ENCODE measurements around the gene FCRL1.
A peak's percentile ranks its signal among the peaks of the same experiment; 100 is the strongest.

FCRL1 gene

DNA sequence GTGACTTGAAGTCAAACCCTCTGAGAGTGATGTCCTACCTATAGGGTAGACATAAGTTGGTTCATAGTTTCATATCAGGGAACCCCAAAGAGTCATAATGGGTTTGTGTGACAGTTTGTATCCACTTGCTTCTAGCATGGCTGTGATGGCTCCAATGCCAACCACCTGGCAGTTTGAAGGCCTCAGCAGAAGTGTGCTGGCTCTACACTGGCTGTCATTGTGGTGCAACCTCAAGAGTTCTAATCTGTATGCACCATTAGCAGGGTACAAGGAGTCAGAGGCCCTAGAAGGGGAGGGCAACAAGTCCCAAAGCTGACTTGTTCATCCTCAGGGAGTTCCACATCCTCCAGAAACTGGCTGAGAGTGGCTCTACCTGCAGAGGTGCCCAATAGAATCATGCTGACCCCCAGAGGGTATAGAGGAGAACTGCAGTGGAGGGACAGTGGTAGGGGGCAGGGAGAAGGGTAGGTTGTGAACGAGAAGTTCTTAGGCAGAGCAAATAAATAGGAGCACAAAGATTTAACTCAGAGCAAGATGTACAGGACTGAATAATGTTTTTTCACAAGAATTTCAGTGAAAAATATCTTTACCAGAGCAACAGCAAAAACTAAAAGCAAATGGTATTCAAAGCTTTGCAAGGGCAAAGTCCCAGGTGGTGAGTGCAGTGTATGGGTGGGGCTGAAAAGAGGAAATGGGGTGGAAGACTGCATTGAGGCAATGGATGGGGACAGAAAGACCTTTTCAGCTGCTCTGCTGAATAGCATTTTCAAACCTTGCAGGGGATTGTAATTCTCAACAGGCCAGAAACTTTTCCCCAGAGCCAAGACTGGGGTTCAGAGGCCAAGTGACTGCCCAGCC, 46.2 kb downstream of the FCRL1 start:
- no peaks in the 10 kb centered on the region for H3K9me3 Mint-ChIP-seq
- ATAC-seq (peak; percentile 67), DNase-seq (no peak)
- no peak overlapping the region for H3K27ac Mint-ChIP-seq
- H3K4me1 Mint-ChIP-seq, result no peaks in the 10 kb centered on the region
- no peak overlapping the region for H3K4me3 Mint-ChIP-seq
- peaks cover 9% of the 10 kb centered on the region for H3K27me3 Mint-ChIP-seq

DNA sequence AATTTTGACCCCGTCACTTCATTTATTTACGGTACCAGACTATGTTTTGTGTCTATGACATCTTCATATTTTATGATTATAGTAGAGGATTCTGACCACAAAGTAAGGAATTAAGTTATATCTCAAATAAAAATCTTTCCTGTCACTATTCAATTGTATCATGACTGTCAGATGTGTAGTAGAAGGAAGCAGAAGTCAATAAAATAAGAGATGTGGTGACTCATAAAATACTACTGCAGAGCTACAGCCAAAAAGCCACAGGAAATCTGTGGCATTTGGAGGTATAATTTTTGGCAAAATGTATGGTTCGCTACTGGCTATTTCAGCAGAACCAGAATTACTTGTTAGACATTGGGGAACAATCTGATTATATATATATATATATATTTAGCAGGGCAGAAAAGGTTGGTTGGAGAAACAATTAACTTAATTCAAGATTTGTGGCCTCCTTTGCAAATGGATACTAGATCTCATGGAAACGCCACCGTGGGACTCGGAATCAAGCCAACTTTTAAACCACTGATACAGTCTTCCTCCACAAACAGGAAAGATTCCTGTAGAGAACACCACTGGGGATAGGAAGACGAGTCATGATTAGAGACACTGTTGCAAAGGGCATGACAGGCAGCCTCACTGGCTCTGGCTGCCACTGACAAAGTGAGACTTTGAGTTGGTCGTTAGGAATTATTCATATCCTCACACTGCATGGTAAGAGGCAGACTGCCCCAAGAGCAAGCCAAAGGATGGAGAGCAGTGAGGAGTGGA, 48.1 kb downstream of the FCRL1 start:
- no peak overlapping the region for H3K4me3 Mint-ChIP-seq
- DNase-seq (no peak), ATAC-seq (no peak)
- no peaks in the 10 kb centered on the region for H3K9me3 Mint-ChIP-seq
- H3K27ac Mint-ChIP-seq, result no peak overlapping the region
- H3K4me1 Mint-ChIP-seq, result no peaks in the 10 kb centered on the region
- H3K27me3 Mint-ChIP-seq, result peaks cover 9% of the 10 kb centered on the region

DNA sequence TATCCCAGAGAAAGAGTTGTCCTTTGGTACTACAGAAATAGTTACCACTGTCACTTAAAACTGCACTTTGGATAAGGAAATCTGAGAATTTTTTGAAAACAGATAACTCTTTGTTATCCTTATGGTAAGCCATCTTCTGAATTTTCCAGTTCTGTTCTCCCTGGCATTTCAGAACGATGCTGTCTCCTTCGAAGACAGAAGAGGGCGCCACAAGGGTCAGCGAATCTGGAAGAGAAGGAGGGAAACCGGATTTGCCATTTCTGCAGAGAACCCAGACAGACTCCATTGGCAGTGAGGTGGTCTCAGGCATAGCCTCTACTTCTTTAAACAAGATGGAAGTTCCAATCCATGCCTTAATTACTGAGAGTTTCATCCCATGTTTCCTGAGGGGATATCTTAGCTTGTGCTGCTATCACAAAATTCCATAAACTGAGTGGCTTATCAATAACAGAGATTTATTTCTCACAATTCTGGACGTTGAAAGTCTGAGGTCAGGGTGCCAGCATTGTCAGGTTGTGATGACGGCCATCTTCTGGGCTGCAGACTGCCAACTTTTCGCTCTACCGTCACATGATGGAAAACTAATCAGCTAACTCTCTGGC, 49.4 kb downstream of the FCRL1 start:
- DNase-seq (no peak), ATAC-seq (no peak)
- no peak overlapping the region for H3K27ac Mint-ChIP-seq
- H3K4me3 Mint-ChIP-seq, result no peak overlapping the region
- no peaks in the 10 kb centered on the region for H3K9me3 Mint-ChIP-seq
- H3K27me3 Mint-ChIP-seq, result peaks cover 9% of the 10 kb centered on the region
- H3K4me1 Mint-ChIP-seq, result no peaks in the 10 kb centered on the region

DNA sequence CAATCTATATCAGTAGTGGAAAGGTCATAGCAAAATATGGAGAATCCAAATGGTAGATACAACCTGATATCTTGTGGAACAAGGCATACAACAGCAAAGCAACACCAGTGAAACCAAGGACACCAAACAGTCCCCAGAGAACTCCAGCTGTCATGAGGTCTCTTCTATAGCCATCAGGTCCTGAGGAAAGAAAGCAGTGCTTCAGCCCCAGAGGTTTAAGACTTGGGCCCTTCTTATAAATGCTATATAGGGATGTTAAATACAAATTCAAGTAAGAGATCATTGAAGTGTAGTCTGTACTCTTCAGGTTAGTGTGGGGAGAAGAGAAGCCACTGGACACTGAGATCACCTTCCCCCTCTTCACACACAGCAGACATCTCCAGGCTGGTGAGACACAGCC, 53.1 kb downstream of the FCRL1 start:
- Mint-ChIP-seq H3K9me3 (no peaks in the 10 kb centered on the region), H3K4me1 (peaks cover 6% of the 10 kb centered on the region), H3K4me3 (no peak overlapping the region), H3K27me3 (no peaks in the 10 kb centered on the region), H3K27ac (no peak overlapping the region)
- DNase-seq (no peak), ATAC-seq (no peak)

DNA sequence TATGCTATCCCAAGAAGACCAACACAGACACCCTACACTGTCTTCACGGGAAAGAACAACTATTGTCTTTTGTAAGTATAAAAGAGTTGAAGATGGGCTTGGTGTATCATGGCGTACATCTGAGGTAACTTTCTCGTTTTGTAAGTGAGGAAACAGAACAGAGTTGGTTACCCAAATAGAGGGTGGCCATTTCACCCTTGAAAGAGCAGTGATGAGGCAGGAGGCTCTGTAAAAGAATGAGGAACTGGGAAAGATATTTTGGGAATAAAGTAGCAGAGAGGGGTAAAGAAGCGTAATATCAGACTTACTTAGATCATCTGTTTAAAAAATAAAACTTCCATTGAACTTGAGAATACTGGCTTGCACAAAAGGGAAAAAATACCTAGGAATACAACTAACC, 61.9 kb downstream of the FCRL1 start:
- ATAC-seq (no peak), DNase-seq (no peak)
- Mint-ChIP-seq H3K4me1 (no peaks in the 10 kb centered on the region), H3K9me3 (peaks cover 6 to 7% of the 10 kb centered on the region in 2 donors), H3K4me3 (no peak overlapping the region), H3K27ac (no peak overlapping the region), H3K27me3 (no peaks in the 10 kb centered on the region)

DNA sequence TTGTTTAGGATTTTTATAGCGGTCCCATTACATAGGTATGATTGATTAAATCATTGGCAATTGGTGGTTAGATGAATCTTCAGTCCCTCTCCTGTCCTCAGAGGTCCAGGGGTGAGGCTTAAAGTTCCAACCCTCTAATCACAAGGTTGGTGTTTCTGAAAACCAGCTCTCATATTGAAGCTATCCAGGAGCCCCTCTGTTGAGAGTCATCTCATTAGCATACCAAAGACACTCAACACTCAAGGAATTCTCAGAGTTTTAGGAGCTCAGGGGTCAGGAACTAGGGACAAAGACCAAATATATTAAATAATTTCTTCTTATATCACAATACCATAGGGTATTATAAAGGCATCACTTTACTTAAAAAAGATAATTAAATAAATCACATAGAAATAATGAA, 66.3 kb downstream of the FCRL1 start:
- H3K27ac Mint-ChIP-seq, result no peak overlapping the region
- peaks cover 8% of the 10 kb centered on the region for H3K27me3 Mint-ChIP-seq
- no peak overlapping the region for H3K4me3 Mint-ChIP-seq
- no peak for DNase-seq
- no peak for ATAC-seq
- no peaks in the 10 kb centered on the region for H3K9me3 Mint-ChIP-seq
- H3K4me1 Mint-ChIP-seq, result no peaks in the 10 kb centered on the region

DNA sequence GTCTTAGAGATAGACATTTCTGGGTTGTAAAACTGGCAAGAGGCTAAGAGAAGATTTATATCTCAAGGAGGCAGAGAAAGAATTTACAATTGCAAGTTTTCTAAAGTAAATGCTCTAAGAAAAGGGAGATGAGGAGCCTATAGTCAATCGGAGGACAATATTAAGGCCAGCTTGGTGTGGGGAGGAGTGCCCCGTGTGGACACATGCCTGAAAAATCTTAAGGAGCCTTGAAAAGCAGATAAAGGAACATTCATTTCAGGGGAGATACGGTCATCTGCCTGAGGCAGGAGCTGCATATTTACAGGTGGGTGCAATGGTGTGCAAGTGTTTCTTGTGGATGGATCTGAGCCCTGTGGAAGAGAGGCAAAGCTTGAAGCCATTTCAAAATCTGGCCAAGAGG, 68.6 kb downstream of the FCRL1 start:
- Mint-ChIP-seq H3K4me1 (no peaks in the 10 kb centered on the region), H3K4me3 (no peak overlapping the region), H3K27ac (peak overlapping the region in 1 of 2 donors; percentile 54), H3K27me3 (peaks cover 18% of the 10 kb centered on the region), H3K9me3 (no peaks in the 10 kb centered on the region)
- no peak for DNase-seq
- ATAC-seq, result no peak

DNA sequence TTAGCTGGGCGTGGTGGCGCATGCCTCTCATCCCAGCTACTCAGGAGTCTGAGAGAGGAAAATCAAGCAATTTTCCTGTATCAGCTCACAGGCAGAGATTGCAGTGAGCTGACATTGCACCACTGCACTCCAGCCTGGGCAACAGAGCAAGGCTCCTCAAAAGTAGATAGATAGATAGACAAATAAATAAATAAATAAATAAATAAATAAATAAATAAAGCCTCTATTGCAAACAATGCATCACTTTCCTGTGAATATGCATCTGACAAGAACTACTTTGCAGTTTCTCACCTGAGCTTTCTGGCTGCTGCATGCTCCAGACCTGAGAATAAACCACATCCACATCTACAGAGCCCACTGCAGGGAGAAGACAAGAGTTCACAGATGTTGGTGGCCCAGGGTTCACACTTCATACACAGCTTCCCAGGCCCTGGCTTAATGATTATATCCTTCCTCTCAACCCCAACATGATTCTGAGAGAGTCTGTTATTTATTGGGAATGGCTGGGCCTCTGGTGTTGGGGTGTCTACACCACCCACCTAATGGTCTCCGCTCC, 71.6 kb downstream of the FCRL1 start:
- no peak overlapping the region for H3K27ac Mint-ChIP-seq

More for the DNA sequence above, 71.6 kb downstream of the FCRL1 start:
- H3K4me1 Mint-ChIP-seq, result no peaks in the 10 kb centered on the region
- DNase-seq (no peak), ATAC-seq (no peak)
- H3K27me3 Mint-ChIP-seq, result peaks cover 18% of the 10 kb centered on the region
- no peak overlapping the region for H3K4me3 Mint-ChIP-seq
- H3K9me3 Mint-ChIP-seq, result no peaks in the 10 kb centered on the region
